HG03103 (cell line): ENCODE measurements around the gene RPLP2.

ENCODE experiments used
- ATAC-seq: cut with Tn5 transposase; IDR thresholded peaks from one replicate; pipeline ENCODE4 v1.9.1; 2021; ENCODE audit warnings: low read depth; ENCODE audit not compliant: unreplicated experiment

Gene RPLP2

DNA sequence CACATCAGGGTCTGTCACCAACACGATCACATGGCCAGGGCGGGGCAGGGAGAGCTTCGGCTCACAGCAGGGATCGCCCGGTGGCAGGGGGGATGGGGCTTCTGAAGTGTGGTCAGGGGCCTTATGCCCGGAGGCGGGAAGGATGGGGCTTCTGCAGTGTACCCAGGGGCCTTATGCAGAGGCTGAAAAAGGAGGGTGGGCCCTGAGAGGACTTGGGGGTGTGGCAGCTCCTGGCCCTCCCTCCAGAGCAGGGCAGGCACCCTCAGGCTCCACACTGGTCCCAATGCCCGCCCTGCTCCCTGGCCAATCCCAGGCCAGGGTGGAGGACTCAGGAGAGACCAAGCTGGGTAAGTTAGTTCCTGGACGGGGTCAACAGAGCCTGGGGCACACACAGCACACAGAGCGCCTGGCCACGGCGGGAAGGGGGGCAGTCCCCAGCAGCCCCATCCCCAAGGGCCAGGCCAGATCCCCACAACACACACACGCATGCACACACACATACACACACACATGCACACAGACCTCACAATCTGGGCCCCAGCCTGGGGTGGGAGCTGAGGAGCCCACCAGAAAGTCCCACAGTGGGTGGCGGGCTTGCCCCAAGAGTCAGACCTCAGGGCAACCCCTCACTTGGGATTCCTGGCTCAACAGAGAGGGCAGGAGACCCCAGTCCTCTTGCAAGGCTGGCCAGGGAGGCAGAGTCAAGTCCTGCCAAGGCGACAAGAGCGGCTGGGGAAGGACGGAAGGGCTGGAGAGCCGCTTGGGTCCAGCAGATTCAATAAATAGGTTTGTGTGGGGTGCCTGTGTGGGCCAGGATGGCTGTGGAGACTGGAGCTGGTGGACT is 18.8 kb upstream of the RPLP2 start:
- ATAC-seq, result no peak

DNA sequence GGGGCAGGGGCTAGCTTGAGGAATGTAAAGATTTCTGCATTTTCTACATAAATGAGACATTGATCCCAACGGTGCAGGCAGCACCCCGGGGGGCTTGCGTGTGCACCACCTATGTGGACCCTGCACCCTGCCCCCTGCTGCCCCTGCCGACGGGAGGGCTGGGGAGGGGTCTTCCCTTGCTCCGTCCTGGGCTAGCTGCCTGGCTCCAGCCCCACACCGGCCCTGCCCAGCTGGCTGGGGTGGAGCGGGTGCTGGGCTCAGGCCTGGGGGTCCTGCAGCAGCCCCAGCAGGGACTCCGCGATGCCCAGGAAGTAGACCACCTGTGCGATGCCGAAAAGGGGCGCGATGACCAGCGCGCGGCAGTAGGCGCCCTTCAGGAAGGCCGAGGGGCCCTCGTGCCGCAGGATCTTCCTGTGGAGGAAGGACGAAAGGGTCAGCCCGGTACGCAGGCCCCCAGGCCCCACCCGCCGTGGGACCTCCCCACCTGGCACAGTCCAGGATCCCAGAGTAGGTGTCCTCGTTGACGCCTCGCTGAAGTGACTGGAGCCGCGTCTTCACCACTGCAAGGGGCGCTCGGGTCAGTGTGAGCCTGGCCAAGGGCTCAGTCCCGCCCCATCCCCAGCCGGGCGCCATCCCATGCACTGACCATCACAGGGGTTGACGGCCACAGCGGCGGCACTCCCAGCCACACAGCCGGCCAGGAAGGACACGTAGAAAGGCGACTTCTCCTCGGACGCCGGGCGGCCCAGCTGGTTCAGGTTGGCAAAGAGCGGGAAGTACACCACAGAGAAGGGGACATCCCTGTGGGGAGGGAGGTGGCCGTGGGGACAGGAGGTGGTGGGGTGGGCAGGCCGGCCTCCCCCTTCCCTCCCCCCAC is 17.9 kb upstream of the RPLP2 start:
- ATAC-seq, result no peak

DNA sequence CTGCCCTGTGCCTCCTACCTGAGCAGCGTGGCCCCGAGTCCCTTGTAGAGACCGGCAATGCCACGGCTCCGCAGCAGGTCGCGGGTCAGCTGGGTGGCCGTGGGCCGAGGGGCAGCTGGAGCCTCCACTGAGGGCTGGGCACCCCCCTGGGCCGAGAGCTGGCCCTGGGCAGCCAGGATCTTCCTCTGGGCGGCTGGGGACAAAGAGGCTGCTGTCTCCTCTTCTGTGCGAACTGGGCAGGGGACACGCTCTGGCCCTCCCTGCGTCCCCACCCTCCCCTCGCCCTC is 17.3 kb upstream of the RPLP2 start:
- ATAC-seq, result no peak

DNA sequence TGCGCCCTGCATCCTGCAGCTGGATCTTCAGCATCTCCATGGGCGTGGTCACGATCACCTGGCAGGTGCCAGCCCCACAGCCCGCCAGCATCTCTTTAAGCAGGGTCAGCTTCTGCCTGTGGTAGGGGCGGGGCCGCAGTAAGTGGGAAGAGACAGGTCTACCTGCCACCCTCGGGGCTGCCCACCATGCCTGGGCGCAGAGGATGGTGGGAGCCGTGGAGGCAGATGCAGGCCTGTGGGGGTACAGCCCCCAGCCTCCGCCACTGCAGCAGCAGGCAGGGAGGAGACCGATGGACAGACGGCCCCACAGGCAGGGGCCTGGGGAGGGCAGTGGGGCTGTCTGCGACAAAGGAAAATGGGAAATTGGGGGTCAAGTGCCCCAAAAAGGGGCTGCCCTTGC is 16.9 kb upstream of the RPLP2 start:
- no peak for ATAC-seq

DNA sequence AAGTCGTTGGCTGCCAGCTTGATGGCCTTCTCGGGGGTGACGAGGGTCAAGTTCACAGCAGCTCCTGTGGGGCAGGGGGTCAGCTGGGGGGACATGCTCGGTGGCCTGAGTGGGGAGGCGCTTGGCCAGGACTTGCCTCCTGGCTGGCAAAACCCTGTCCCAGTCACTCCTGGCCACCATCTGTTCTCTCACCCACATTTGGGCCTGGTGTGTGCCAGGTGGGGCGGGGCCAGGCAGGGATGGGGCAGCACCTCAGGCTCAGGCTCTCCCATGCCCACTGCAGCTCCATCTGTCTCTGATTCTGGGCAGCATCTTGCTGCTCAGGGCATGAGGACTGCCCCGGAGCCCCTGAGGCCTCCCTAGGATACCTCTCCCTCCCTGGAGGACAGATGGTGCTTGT is 16.2 kb upstream of the RPLP2 start:
- ATAC-seq, result no peak

DNA sequence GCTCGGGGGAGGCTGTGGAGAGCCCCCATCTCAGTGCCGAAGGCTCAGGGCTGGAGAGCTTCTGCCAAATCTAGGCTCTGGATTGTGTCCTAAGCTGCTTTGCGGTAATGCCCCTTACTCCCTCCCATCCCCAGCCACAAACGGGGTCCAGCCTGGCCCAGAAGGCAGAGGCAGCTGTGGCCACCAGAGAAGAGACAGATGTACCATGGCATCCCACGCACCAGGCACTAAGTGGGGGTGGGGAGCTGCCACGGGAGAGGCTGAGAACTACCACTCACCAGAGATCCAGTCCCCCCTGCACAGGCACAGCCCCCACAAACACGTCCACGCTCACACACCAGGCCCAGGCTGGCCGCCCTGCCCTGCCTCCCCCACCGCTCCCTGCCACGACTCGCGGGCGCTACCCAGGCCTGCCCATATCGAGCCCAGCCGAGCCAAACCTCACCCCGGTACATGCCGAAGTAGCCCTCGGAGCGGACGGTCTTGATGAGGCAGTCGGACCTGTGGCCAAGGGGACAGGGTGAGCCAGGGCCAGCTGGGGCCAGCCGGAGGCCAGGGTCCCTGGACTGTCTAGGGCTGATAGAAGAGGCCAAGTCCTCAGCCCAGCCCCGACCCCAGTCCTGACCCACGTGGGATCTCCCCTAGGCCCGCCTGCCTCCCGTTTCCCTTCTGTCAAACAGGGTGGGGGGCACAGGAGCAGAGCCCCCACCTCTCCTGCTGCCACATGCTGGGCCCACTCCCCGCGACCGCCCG is 15.6 kb upstream of the RPLP2 start:
- no peak for ATAC-seq

DNA sequence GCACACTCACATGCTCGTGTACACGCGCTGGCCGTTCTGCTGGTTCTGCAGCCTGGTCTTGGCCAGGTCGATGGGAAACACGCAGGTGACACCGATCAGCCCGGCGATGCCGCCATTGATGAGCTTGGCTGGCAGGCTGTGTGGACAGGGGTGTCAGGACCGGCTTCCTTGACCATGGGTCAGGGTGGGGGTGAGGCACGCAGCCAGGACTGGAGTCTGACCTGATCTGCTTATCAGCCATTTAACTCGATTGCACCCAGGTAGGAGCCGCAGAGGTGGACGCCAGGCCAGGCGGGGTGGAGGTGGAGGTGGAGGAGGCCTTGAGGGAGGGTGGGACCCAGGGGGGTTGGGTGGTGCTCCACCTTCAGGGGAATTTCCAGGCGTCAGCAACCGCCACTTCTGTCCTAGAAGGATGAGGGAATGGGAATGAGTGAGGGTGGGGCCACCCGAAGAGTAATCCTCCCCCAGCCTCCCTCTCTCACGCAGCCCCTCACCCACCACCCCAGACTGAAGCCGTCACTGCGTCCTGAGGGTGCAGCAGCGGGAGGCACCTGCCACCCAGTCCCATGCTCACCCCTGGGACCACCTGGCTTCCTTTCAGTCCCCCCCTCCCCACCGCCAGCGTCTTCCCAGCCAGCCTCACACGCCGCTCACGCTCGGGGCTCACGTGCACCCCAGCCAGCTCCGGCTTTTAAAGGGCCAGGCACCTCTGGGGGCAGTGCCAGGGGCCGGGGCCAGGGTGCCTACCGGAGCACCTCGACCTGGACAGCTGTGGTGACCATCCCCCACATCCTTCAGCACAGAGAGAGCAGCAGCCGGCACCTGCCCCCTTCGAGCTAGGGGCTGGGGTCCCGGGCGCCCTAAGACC is 14.8 kb upstream of the RPLP2 start:
- no peak for ATAC-seq

DNA sequence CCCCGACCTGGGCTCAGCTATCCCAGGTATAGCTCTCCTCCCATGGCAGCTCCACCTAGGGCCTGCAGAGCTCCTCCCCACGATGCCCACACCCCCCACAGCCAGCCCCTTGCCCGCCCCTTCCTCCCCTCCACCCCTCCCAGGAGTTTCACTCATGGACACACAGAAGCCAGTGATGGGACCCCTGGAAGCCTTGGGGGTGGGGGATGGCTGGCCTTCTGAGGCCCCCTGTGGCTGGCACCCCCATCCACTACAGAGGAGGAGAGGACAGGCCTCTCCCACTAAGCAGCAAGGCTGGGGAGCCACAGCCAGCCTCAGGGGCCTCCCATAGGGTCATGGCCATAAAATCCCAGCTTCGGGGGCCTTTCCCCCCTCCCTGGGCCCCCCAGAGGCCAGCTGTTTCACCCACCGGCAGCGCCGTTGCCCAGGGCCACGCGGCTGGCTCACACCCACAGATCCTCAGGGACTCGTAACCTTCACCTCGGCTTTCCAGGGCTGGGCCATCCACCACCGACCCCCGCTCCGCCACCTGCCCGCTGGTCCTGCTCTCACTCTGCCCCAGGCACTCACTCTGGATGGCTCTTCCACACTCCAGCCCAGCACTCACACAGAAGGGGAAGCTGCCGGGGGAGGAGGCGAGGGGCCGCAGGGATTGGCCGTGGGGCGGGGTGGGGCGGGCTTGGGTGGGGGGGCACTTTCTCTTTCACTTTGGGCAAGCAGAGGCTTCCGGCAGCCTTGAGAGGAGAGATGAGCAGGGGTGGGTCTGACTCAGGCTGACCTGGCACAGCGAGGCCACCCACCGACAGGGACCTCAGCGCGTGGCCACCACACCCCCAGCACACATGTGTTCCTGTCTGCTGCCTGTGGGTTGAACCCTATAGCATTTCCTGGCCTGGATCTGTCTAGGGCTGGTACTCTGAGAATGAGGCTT is 13.9 kb upstream of the RPLP2 start:
- no peak for ATAC-seq

DNA sequence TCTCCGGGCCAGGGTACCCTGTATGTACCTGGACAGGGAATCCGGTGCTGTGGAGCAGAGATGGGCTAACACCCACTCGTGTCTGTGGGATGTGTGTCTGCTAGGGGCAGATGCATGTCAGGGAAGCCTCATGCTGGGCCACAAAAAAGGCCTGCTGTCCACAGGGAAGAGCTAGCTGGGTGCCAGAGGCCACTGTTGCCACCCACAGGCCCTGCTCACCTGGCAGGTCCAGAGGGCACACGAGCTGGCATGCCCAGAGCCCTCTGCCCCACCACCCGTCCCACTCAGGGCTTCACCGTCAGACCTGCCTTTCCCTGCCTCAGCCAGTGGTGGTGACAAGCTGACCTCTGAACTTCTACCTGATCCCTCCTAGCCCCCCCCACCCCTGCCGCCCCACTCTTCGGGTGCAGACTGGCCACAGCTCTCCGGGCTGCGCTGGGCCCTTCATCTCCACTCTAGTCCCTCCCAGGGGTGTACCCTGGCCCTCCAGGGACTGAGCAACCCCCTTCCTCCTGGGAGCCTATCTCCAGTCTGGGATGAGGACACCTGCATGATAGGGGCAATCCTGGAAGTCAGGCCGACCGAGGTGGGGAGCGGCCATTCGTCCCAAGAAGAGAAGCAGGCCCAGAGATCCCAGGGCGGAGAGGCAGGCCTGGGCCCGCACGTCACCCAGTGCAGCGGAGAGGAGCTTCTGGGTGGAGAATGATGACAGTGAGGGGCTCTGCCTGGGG is 13.0 kb upstream of the RPLP2 start:
- ATAC-seq, result no peak

DNA sequence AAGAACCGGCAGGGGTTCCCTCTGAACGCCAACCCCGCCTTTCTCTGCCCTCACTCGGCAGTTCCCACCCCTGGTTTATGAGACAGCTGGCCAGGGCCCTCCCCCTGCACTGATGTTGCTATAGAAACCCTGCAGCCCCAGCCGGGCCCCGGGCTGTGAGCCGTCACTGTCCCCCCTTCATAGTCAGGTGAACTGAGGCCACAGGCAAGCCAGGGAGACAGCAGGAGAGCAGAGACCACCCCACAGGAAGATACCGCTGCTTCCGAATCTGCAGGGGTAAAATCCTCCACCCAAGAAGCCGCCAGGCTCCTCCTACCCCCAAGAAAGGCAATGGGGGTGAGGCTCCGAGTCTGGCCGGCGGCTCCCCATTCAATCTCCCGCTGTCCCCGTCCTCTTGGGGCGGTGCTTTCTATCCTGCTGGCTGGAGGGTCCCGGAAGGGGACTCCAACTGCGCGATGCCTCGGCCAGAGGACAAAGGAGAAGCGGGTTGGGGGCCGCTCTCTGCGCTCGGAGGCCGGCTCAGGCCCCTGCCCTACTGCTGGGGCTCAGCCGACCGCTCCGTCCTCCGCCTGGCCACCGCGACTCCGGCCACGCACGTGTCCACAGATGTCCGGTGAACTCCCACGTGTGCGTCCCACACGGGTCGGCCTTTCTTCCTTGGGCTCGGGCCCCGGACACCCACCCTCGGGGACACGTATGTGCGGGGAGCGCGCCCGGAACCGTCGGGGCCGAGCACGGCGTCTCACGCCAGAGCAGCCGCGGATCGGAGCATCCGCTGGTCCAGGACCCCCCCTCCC is 12.3 kb upstream of the RPLP2 start:
- peak; percentile 48 for ATAC-seq

DNA sequence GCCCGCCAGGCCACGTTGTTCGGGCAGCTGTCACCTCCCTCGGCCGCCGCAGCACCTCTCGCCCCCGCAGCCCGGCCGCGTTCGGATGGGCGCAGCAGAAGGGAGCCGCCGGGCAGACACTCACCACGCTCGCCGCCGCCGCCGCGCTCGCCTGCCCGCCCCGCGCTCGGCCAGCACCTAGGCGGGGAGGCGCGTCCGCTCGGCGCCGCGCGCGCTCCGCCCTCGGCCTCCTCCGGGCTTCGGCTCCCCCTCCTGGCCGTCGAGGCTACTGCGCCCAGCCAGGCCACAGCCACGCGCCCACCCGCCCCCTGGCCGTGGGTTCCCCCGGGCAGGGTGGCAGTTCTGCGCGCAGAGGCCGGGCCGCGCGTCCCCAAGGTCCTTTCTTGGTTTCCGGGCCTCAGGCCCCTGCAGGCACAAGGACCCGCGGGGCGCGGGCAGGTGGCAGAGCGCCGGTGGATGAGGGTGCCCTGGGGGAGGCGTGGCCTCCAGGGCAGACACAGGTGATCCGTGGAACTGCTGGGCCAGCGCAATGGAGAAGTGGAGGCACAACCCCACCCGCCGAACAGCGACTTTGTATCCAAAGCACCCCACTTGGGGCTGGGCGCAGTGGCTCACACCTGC is 11.6 kb upstream of the RPLP2 start, which contains the start of gene SLC25A22:
Gene SLC25A22 (minus strand): TSS at position 189 of the 621 bp plus-strand sequence. CDS start 3,275 bp downstream, outside the sequence.
- peak; percentile 54 for ATAC-seq

DNA sequence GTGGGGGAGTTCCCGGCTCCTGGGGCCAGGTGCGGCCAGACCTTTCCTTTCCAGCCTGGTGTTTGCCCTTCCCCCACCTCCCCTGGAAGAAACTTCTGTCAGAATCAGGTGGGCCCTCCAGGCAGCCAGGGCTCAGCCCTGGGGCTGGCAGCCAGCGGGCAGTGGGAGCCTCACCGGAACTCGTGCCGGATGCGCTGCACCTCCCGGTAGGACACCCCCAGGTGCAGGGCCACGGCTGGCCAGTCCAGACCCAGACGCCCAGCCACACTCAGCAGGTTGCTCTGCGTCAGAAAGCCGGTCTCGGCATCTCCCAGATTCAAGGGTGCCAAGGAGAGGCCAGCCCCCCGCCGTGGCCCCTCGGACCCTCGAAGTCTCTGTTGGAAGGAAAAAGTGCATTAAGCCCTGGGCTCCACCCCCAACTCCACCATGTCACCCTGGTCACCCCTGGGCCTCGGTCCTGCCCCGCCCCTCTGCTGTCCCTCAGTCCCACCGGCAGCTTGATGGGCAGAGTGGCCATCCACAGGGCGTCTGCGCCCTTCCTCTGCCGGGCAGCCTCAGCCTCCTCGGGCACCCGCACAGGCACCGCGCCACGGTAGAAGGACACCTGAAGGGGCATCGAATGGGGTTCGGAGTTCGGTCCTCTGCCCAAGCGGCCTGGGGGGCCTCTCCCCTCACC is 10.0 kb upstream of the RPLP2 start:
- no peak for ATAC-seq

DNA sequence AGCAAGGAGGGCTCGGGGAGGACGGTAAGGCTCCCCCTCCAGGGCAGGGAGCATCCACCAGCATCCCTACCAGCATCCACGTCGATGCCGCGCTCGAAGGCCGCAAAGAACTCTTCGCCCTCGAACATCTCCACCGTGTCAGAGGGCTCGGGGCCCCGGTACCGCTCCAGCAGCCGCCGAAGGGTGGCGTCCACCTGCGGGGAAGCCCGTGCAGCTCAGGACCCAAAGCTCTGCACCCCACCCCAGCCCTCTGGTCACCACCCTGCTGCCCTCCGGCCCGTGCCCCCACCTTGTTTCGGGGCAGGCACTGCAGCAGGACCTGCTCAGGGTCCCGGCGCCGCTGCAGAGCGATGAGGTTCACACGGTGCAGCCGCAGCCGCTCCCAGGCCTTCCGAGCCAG is 9.3 kb upstream of the RPLP2 start:
- ATAC-seq, result no peak

DNA sequence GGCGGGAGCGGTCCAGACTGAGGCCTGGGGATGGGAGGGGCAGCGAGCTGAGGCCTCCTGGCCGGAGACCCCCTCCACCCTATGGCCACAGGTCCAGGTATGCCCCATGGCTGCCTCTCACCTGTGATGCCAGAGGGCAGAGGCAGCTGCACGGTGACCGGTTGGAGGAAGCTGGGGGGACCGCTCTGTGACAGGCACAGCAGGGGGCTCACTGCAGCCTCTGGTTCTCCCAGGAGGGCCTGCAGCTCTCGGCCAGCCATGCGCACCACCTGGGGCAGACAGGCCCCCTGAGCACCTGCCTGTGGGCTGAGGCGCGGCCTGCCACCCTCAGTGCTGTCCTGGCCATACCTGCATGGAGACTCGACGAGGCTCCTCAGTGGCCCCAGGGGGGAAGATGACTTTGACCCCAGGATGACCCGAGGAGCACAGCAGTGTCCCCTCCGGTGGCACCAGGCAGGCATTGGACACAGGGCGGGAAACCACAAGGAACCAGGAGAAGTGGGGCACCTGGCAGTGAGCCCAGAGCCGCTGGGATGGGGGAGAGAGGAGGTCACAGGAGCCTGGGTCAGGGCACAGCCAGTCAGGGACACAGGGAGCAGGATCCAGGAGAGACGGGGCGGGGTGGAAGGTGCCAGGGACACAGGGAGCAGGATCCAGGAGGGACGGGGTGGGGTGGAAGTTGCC is 8.5 kb upstream of the RPLP2 start:
- ATAC-seq, result no peak

DNA sequence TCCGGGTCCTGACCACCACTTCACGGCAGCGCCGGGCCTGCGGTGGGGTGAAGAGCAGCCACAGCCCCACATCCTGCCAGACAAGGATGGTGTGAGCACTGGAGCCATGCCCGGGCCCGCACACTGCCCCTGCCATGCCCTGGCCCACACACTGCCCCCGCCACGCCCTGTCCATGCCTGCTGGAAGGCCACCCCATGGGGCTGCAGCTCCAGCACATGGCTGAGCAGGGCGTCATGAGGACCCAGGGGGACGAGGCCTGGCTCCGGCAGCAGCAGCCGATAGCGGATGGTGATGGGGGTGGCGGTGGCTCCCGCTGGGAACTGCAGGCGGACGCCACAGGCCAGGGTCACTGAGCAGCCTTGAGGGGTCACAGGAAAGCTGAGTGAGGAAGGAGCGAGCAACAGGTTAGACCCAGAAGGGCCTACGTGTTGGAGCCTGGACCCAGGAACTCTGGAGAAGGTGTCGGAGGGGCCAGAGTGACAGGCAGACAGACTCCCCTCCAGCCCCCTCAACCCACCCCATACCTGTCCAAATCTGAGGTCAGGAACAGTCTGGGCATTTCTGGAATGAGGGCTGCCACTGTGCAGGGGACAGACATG is 7.6 kb upstream of the RPLP2 start:
- no peak for ATAC-seq
